Gastroesophageal sphincter (tissue), 4 donors: ENCODE data around the gene RGS12. TPM values are rescaled to one million over a fixed set of nuclear protein-coding genes. Genes with fewer than 3 reads are reported as not detected.

Source experiments
- ATAC-seq: fragments of 150-250 bp; one replicate; pipeline ENCODE4 v1.9.1; 2016; ENCODE audit warnings: mild to moderate bottlenecking, moderate library complexity
- H3K27ac ChIP-seq, 4 donors: fragments of 200-600 bp; sonication (generic) in 3 of 4; 1 replicate in 3 of 4; 2 replicates in 1 of 4; pipeline ENCODE4 v1.5.1; 2016 to 2019
- H3K27me3 ChIP-seq: fragments of 200-600 bp; sonication (generic); one replicate; pipeline ENCODE4 v1.5.1; 2019
- H3K36me3 ChIP-seq, 2 donors: fragments of 200-600 bp; sonication (generic); one replicate each; pipeline ENCODE4 v1.5.1; 2019; ENCODE audit warnings: control low read depth in 1 of 2
- H3K4me1 ChIP-seq, 3 donors: fragments of 200-600 bp; sonication (generic); 1 replicate in 2 of 3; 2 replicates in 1 of 3; pipeline ENCODE4 v1.5.1; 2016 to 2019; ENCODE audit warnings: control low read depth in 2 of 3
- H3K4me3 ChIP-seq, 2 donors: fragments of 200-600 bp; sonication (generic); one replicate each; pipeline ENCODE4 v1.5.1; 2019; ENCODE audit warnings: mild to moderate bottlenecking in 1 of 2, moderate library complexity in 1 of 2
- H3K9me3 ChIP-seq, 3 donors: fragments of 200-600 bp; sonication (generic); one replicate each; pipeline ENCODE4 v1.5.1; 2017 to 2019; ENCODE audit warnings: control low read depth in 2 of 3
- CTCF ChIP-seq, 4 experiments: fragments of 200-600 bp in 2 of 4; fragments of 450-650 bp in 2 of 4; sonication (generic) in 1 of 4; IDR thresholded peaks; one replicate each; pipeline ENCODE4 v1.5.1; 2017 to 2019; ENCODE audit warnings: antibody characterized with exemption in 4 of 4, mild to moderate bottlenecking in 2 of 4, moderate library complexity in 2 of 4
- EP300 ChIP-seq: sonication (generic); formaldehyde crosslinking; IDR thresholded peaks from one replicate; pipeline ENCODE4 v1.6.1; 2017; ENCODE audit warnings: antibody characterized with exemption, mild to moderate bottlenecking
- POLR2A ChIP-seq, 2 donors: fragments of 450-650 bp; IDR thresholded peaks; one replicate each; pipeline ENCODE4 v1.6.1; 2017; ENCODE audit warnings: antibody characterized with exemption in 2 of 2, mild to moderate bottlenecking in 2 of 2, moderate library complexity in 1 of 2
- POLR2AphosphoS5 ChIP-seq: sonication (generic); formaldehyde crosslinking; IDR thresholded peaks from one replicate; pipeline ENCODE4 v1.6.1; 2017; ENCODE audit warnings: antibody characterized with exemption
- WGBS, 2 donors: methylation state at CpG; one replicate each; pipeline ENCODE4 v1.1.5; 2018; ENCODE audit warnings: low coverage in 1 of 2; 5-methylcytosine and 5-hydroxymethylcytosine counted together
- total RNA-seq, 4 donors: library from RNA; depleted of rRNA; stranded (reverse); fragments of >200 nt; gene quantifications; one replicate each; pipeline ENCODE4 v1.1.0, GENCODE V29; 2016

RGS12 gene
- total RNA-seq, 4 donors from 2014 or later = 24.1 to 32.7 (median 29.1) TPM

- ATAC-seq = no peak
- H3K27me3 ChIP-seq = peaks cover 18% of the 10 kb centered on the region
- H3K36me3 ChIP-seq = no peaks in the 10 kb centered on the region
- TF ChIP-seq POLR2AphosphoS5 = no peak
- no peak for TF ChIP-seq CTCF (IDR thresholded peaks at IDR 0.05)
- TF ChIP-seq POLR2A (IDR thresholded peaks at IDR 0.05) = no peak
- H3K9me3 ChIP-seq = no peaks in the 10 kb centered on the region
- whole genome bisulfite sequencing, 2 donors = 17 to 67% methylated on average over 1 to 3 of the region's 13 CpGs
- H3K27ac ChIP-seq = no peak overlapping the region
- peaks cover 0 to 30% (median 0%) of the 10 kb centered on the region in 3 donors for H3K4me1 ChIP-seq
- no peak overlapping the region for H3K4me3 ChIP-seq
Observed at GRCh38 chr4:3283916-3284315, 8.9 kb upstream of the RGS12 start.

DNA sequence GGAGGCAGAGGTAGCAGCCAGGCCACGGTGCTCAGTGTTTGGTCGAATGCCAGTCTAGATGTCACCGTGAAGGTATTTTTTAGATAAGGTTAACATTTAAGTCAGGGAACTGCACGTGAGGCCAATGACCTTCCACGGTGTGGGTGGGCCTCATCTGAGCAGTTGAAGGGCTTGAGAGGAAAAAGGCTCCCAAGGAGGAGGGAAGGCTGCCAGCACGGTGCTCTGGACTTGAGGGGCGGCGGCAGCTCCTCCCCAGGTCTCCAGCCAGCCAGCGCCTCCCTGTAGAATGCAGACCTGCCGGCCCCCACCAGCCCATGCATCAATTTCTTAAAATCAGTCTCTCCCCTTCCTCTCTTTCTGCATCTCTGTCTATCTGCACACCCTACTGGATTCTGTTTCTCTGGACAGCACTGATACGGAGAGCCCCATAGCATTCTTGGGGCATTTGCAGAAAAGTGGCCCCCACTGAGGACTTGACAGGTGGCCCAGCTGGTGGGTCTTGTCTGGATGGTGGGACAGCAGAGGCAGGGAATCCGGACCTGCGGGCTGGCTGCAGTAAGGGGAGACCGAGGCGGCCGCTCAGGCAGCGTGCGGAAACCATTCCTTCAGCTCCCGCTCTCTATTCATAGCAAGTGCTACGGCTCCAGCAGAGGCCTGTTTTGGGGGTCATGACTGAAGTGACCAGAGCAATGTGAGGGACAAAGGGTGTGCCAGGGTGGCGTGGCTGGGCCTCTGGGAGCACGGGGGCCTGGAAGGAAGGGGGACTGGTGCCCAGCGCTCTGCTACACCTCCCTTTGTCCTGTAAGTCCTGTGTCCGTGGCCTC, 7.9 kb upstream of the RGS12 start:
- Histone ChIP-seq H3K27ac (no peak overlapping the region), H3K4me1 (peaks cover 0 to 33% (median 0%) of the 10 kb centered on the region in 3 donors), H3K36me3 (no peaks in the 10 kb centered on the region), H3K4me3 (no peak overlapping the region), H3K9me3 (no peaks in the 10 kb centered on the region), H3K27me3 (peaks cover 18% of the 10 kb centered on the region)
- no peak for ATAC-seq
- WGBS, 2 donors = 82 to 84% methylated on average over 6 to 16 of the region's 24 CpGs
- no peak for TF ChIP-seq POLR2AphosphoS5
- TF ChIP-seq POLR2A (IDR thresholded peaks at IDR 0.05) = no peak
- TF ChIP-seq CTCF (IDR thresholded peaks at IDR 0.05) = no peak
- TF ChIP-seq EP300 = no peak

DNA sequence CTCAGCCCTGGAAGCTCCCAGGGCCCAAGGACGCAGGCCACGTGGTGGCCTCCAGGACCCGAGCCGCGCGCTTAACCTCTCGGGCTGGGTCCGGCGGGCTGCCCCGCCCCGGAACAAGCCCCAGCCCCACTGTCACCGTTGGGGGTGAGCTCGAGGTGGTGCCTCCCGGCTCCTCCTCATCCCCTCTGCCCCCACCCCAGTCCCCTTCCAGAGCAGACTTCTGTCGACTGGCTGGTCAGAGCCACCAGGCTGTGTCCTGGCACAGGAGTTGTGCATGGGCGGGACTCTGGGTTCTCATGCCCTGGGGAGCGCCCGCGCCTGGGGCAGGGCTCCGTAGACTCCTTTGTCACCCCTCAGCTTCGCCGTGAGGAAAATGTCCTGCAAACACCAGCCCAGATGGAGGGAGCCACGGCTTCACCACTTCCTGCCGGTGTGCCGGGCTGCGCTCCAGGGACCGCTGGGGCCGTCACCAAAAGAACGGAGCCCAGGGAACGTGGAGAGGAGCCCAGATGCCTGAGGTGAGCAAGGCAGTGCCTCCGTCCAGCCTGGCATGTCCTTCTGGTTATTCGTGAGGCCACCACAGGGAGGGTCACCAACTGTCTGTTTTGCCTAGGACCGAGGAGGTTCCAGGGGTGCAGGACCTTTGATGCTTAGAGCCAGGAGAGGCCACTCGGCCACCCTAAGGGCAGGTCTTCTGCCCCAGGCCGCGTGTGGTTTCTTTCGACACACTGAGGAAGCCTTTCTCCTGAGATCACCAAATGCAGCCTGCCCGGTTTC, 7.1 kb upstream of the RGS12 start:
- Histone ChIP-seq H3K27ac (no peak overlapping the region), H3K4me3 (no peak overlapping the region), H3K36me3 (no peaks in the 10 kb centered on the region), H3K9me3 (no peaks in the 10 kb centered on the region), H3K4me1 (peaks cover 0 to 36% (median 0%) of the 10 kb centered on the region in 3 donors), H3K27me3 (peaks cover 18% of the 10 kb centered on the region)
- TF ChIP-seq EP300 = no peak
- TF ChIP-seq POLR2AphosphoS5 = no peak
- TF ChIP-seq CTCF (IDR thresholded peaks at IDR 0.05) = no peak
- TF ChIP-seq POLR2A (IDR thresholded peaks at IDR 0.05) = no peak
- no peak for ATAC-seq
- WGBS, 2 donors = 78 to 83% methylated on average over 3 to 11 of the region's 38 CpGs

- no peak overlapping the region for H3K27ac ChIP-seq
- no peak overlapping the region for H3K4me3 ChIP-seq
- H3K4me1 ChIP-seq = peaks cover 0 to 45% (median 5%) of the 10 kb centered on the region in 3 donors
- no peaks in the 10 kb centered on the region for H3K36me3 ChIP-seq
- H3K9me3 ChIP-seq = no peaks in the 10 kb centered on the region
- ATAC-seq = no peak
- H3K27me3 ChIP-seq = peaks cover 18% of the 10 kb centered on the region
- TF ChIP-seq EP300 (no peak), POLR2A (IDR thresholded peaks at IDR 0.05) (no peak), CTCF (IDR thresholded peaks at IDR 0.05) (no peak), POLR2AphosphoS5 (no peak)
- 40 to 84% methylated on average over 3 to 9 of the region's 32 CpGs for WGBS, 2 donors
Observed at GRCh38 chr4:3286335-3287175, 6.3 kb upstream of the RGS12 start.
